Adrenal gland (tissue), 5 donors: ENCODE data around the gene GPNMB.

ENCODE experiments used
- POLR2A ChIP-seq, 2 donors: fragments of 450-650 bp; IDR thresholded peaks; one replicate each; pipeline ENCODE4 v1.6.1; 2017; ENCODE audit warnings: antibody characterized with exemption in 2 of 2, mild to moderate bottlenecking in 2 of 2, moderate library complexity in 1 of 2
- TF ChIP-seq, protein P1 (sequence below), 6 experiments: fragments of 450-650 bp in 4 of 6; fragments of 200-600 bp in 2 of 6; sonication (generic) in 1 of 6; IDR thresholded peaks; 1 replicate in 5 of 6; 2 replicates in 1 of 6; pipeline versions ENCODE4 v1.5.1 to v1.8.0; 2016 to 2021; ENCODE audit warnings: antibody characterized with exemption in 6 of 6, mild to moderate bottlenecking in 2 of 6, moderate library complexity in 1 of 6
- donor health status: DM: no; HTN: no; CAD: no.

DNA sequence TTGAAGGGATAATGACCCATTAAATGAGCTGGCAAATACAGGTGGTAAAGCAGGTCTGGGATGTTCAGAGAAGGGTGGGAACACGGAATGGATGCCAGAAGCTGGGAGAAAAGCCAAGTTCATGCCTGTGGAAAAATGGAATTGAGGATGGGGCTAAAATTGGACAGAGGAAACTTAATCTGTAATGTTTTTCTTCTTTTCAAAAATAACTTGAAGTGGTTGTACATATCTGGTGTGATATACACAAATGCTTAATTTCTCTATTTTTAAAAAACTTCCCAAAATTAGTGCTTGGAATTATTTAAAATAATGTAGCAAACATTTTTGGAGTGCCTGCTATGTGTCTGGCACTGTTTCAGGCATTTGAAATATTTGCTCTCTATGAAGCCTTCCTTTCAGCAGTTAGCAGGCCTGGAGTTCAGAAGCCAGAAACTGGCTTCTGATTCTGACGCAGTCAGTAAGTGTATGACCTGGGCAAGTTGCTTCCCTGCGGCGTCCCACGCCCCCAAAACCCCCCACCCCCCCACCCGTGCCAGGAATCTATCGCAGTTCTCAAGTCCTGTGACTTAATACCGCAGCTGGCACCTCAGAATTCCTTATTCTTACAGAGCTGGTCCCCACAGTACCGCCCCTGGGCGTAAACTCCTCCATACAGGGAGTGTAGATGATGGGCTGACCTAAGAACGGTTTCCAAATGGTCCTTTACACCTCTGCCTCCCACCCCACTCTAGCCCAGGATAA is 51.7 kb downstream of the GPNMB start:
- TF ChIP-seq, protein P1, sequence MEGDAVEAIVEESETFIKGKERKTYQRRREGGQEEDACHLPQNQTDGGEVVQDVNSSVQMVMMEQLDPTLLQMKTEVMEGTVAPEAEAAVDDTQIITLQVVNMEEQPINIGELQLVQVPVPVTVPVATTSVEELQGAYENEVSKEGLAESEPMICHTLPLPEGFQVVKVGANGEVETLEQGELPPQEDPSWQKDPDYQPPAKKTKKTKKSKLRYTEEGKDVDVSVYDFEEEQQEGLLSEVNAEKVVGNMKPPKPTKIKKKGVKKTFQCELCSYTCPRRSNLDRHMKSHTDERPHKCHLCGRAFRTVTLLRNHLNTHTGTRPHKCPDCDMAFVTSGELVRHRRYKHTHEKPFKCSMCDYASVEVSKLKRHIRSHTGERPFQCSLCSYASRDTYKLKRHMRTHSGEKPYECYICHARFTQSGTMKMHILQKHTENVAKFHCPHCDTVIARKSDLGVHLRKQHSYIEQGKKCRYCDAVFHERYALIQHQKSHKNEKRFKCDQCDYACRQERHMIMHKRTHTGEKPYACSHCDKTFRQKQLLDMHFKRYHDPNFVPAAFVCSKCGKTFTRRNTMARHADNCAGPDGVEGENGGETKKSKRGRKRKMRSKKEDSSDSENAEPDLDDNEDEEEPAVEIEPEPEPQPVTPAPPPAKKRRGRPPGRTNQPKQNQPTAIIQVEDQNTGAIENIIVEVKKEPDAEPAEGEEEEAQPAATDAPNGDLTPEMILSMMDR (IDR thresholded peaks at IDR 0.05), result no peak
- no peak for TF ChIP-seq POLR2A (IDR thresholded peaks at IDR 0.05)
